ENCODE results near the gene BLVRA.

GRCh38 chr7:43761938-43762692 lies 3.6 kb downstream of the BLVRA start:
- TF ChIP-seq CTCF (conservative IDR thresholded peaks at IDR 0.05) (no peak), EZH2 (IDR thresholded peaks at IDR 0.05; ENCODE audit: low read depth) (no peak)
